PFSK-1 (cell line): Measurements from ENCODE around the gene PHETA1.

Experiments
- FOXP2 ChIP-seq: optimal IDR thresholded peaks from 2 replicates; pipeline ENCODE3; 2011; ENCODE audit warnings: borderline replicate concordance, control low read depth, inconsistent platforms; ENCODE audit not compliant: insufficient read depth; ENCODE audit errors: extremely low read length, extremely low read depth
- POLR2AphosphoS5 ChIP-seq: IDR thresholded peaks from 2 replicates; pipeline ENCODE4 v1.6.1; 2012; ENCODE audit warnings: low read depth, mild to moderate bottlenecking, control low read depth, low read length, moderate library complexity
- REST ChIP-seq, 2 experiments: IDR thresholded peaks; 2 replicates each; pipeline versions ENCODE4 v1.6.1 to v1.8.0; 2011 to 2012; ENCODE audit warnings: low read depth in 2 of 2, low read length in 2 of 2, control low read depth in 1 of 2, inconsistent platforms in 1 of 2, mild to moderate bottlenecking in 1 of 2, moderate library complexity in 1 of 2; ENCODE audit not compliant: insufficient read depth in 1 of 2
- SIN3A ChIP-seq: IDR thresholded peaks from 2 replicates; pipeline ENCODE4 v1.6.1; 2012; ENCODE audit warnings: mild to moderate bottlenecking, low read length, moderate library complexity, borderline replicate concordance; ENCODE audit not compliant: insufficient read depth
- TAF1 ChIP-seq: IDR thresholded peaks from 2 replicates; pipeline ENCODE4 v1.6.1; 2012; ENCODE audit warnings: low read length, control low read depth, borderline replicate concordance; ENCODE audit not compliant: insufficient read depth

GRCh38 chr12:111361073-111361716 lies 7.7 kb downstream of the PHETA1 start:
- TF ChIP-seq REST (IDR thresholded peaks at IDR 0.05; ENCODE audit: insufficient read depth in 1 of 2, low read depth in 2 of 2, low read length in 2 of 2) (no peak), SIN3A (no peak), POLR2AphosphoS5 (no peak), TAF1 (no peak), FOXP2 (no peak)
